Thoracic aorta (tissue), 2 donors: ENCODE data around the gene PPP5C. TPM values are rescaled to one million over a fixed set of nuclear protein-coding genes. Genes with fewer than 3 reads are reported as not detected.
"Not testable (repeated sequence)": the region's sequence is repeated elsewhere in the genome, so short reads cannot be mapped to it uniquely, and the experiment has no call there.

Source experiments
- ATAC-seq: fragments of 150-250 bp; one replicate; pipeline ENCODE4 v1.8.0; 2017; ENCODE audit warnings: low read depth; ENCODE audit not compliant: insufficient number of reproducible peaks, low FRiP score
- DNase-seq: peaks from one replicate; pipeline ENCODE4 v3.0.0-alpha.2; 2020; ENCODE audit warnings: low spot score
- H3K27ac ChIP-seq, 2 donors: fragments of 200-600 bp; sonication (generic); 1 replicate in 1 of 2; 2 replicates in 1 of 2; pipeline ENCODE4 v1.5.1; 2016; ENCODE audit warnings: mild to moderate bottlenecking in 2 of 2, moderate library complexity in 2 of 2
- H3K27me3 ChIP-seq: fragments of 200-600 bp; sonication (generic); replicated peaks from 2 replicates; pipeline ENCODE4 v1.6.0; 2016; ENCODE audit warnings: mild to moderate bottlenecking; ENCODE audit not compliant: insufficient read depth
- H3K36me3 ChIP-seq: fragments of 200-600 bp; sonication (generic); one replicate; pipeline ENCODE4 v1.5.1; 2016
- H3K4me1 ChIP-seq, 2 donors: fragments of 200-600 bp; sonication (generic); 1 replicate in 1 of 2; 2 replicates in 1 of 2; pipeline versions ENCODE4 v1.5.1 to v1.6.0; 2016; ENCODE audit warnings: low read depth in 2 of 2, mild to moderate bottlenecking in 1 of 2; ENCODE audit not compliant: control insufficient read depth in 1 of 2
- H3K4me3 ChIP-seq: fragments of 200-600 bp; sonication (generic); 2 replicates; pipeline ENCODE4 v1.5.1; 2016; ENCODE audit warnings: mild to moderate bottlenecking
- H3K9me3 ChIP-seq: fragments of 200-600 bp; sonication (generic); 2 replicates; pipeline ENCODE4 v1.5.1; 2016
- total RNA-seq, 2 donors: library from RNA; depleted of rRNA; stranded (reverse); fragments of >200 nt; gene quantifications; one replicate each; pipeline versions ENCODE4 v1.1.0 to v1.2.3, GENCODE V29; 2016
- TF ChIP-seq, protein P1 (sequence below): fragments of 200-600 bp; sonication (generic); IDR thresholded peaks from one replicate; pipeline ENCODE4 v1.5.1; 2019; ENCODE audit warnings: antibody characterized with exemption

PPP5C gene
- total RNA-seq, 2 donors from 2014 or later: 60.6 to 107 TPM

DNA sequence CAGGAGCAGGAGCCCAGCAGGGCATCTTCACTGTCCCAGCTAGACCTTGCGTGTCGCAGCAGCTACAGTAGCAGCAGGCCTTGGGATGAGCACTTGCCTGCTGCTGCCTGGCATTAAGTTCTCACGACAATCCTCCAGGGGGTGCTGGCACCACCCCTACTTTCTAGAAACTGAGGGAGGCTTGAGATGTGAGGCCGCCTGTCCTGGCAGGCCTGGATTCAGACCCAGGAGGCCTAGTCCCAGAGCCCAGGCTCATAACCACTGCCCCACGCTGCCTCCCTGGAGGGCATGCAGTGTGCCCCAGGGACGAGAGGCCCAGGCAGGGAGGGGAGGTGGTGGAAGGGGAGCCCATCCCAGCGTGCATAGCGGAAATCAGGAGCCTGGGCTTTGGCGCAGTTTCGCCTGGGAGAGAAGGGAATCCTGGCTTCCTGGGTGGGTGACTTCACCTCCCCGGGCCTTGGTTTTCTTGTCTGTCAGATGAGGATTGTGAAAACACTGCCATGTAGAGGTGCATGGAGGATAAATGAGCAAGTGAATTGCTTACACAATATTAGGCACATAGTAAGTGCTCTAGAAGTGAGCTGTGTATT, 26.1 kb downstream of the PPP5C start:
- Histone ChIP-seq H3K27me3 (no peaks in the 10 kb centered on the region), H3K4me3 (peak overlapping the region; percentile 37), H3K27ac (peak overlapping the region; percentile 87 to 93), H3K36me3 (peaks cover 15% of the 10 kb centered on the region), H3K4me1 (peaks cover 17 to 39% of the 10 kb centered on the region in 2 donors), H3K9me3 (no peaks in the 10 kb centered on the region)
- TF ChIP-seq, protein P1, sequence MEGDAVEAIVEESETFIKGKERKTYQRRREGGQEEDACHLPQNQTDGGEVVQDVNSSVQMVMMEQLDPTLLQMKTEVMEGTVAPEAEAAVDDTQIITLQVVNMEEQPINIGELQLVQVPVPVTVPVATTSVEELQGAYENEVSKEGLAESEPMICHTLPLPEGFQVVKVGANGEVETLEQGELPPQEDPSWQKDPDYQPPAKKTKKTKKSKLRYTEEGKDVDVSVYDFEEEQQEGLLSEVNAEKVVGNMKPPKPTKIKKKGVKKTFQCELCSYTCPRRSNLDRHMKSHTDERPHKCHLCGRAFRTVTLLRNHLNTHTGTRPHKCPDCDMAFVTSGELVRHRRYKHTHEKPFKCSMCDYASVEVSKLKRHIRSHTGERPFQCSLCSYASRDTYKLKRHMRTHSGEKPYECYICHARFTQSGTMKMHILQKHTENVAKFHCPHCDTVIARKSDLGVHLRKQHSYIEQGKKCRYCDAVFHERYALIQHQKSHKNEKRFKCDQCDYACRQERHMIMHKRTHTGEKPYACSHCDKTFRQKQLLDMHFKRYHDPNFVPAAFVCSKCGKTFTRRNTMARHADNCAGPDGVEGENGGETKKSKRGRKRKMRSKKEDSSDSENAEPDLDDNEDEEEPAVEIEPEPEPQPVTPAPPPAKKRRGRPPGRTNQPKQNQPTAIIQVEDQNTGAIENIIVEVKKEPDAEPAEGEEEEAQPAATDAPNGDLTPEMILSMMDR: peak; percentile 26
- DNase-seq (no peak), ATAC-seq (no peak)

DNA sequence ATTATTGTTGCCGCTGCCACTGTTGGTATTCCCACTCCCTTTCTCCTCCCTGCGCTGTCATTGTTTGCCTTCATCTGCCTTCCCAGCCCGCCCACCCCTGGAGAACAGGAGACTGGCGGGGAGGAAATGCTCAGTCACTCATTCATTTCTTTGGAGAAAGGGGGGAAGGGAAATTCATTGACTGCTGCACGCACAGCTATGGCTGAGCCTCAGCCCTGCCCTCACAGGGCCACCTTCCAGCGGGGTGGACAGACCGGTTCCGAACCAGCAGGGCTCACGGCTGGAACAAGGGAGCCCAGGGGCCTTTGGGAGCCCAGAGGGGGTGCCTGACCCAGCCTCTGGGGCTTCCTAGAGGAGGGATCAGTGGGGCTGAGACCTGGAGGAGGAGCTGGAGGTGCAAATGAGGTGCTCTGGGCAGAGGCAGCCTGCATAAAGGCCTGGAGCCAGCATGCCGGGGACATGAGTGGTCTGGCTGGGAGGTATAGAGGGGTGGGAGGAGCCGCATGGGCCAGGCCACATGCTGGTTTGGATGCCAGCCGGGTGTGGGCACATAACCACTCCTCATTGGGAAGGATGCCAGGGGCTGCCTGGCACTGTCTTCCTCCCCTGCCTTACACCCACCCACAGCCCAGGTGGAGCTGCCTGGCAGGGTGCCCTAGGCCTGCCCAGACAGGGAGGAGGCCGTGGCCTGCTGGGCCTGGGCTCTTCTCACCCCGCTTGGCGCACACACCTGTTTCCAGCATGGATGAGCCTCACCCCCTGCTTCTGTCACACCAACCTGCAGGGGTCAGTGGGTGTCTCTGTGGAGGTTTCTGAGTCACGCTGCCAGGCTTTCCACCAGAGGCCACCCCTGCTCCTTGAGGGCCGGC, 26.8 kb downstream of the PPP5C start:
- ATAC-seq (peak; percentile 23), DNase-seq (peak; percentile 57)
- TF ChIP-seq, protein P1: no peak
- no peaks in the 10 kb centered on the region for H3K27me3 ChIP-seq
- H3K36me3 ChIP-seq: peaks cover 15% of the 10 kb centered on the region
- H3K4me1 ChIP-seq: peaks cover 21 to 44% of the 10 kb centered on the region in 2 donors
- H3K27ac ChIP-seq: peak overlapping the region; percentile 87 to 93
- no peaks in the 10 kb centered on the region for H3K9me3 ChIP-seq
- H3K4me3 ChIP-seq: peak overlapping the region; percentile 37

GRCh38 chr19:46374536-46375475, 27.9 kb downstream of the PPP5C start:
- peak overlapping the region; percentile 69 to 93 for H3K27ac ChIP-seq
- DNase-seq: no peak
- no peak for ATAC-seq
- no peak overlapping the region for H3K4me3 ChIP-seq
- no peaks in the 10 kb centered on the region for H3K27me3 ChIP-seq
- H3K4me1 ChIP-seq: peaks cover 29 to 55% of the 10 kb centered on the region in 2 donors
- H3K9me3 ChIP-seq: no peaks in the 10 kb centered on the region
- TF ChIP-seq, protein P1: no peak
- peaks cover 15% of the 10 kb centered on the region for H3K36me3 ChIP-seq

DNA sequence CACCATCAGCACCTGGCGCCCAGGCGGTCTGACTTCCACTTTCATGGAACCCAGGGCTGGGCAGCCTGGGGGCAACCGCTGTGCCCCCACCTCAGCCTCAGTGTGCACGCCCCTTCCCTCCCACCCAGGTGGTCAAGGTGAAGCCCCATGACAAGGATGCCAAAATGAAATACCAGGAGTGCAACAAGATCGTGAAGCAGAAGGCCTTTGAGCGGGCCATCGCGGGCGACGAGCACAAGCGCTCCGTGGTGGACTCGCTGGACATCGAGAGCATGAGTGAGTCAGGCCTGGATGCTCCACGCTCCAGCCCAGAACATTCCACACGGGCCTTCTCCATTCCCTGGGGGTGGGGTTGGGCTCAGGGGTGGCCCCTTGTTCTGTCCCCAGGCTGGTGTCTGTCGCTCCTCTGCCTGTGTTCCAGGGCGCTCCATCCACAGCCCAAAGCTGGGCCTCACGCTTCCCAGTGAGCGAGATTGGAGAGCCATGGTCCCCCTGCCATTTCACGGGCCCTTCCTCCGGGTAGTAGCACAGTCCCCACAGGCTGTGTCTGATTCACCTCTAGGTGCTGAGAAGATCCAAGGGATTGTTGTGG, 28.7 kb downstream of the PPP5C start:
- DNase-seq, H3K4me3 ChIP-seq, H3K27me3 ChIP-seq, ATAC-seq, H3K9me3 ChIP-seq: not testable (repeated sequence)
- H3K36me3 ChIP-seq: peaks cover 15% of the 10 kb centered on the region
- peaks cover 35 to 62% of the 10 kb centered on the region in 2 donors for H3K4me1 ChIP-seq
- H3K27ac ChIP-seq: peak overlapping the region in 1 of 2 donors; percentile 69
